ENCODE data around the gene ZNF277.

DNA sequence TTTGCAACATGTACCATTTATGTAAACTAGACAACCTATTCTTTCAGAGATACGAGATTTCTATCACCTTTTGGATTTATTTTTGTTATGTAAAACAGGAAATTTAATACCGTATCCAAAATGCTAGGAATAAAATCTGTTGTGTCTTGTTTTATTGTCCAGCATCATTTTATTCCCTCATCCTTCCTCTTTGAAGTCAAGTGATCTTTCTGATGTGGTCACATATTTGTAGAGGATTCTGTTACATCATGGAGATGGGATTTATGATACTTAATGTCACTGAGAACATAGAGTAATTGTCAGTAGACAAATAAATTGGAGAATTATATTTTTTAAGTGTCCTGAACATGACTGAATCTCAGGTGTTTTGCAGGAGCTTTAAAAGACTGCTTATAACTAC lies 64.7 kb downstream of the ZNF277 start:
- TF ChIP-seq, protein P1, sequence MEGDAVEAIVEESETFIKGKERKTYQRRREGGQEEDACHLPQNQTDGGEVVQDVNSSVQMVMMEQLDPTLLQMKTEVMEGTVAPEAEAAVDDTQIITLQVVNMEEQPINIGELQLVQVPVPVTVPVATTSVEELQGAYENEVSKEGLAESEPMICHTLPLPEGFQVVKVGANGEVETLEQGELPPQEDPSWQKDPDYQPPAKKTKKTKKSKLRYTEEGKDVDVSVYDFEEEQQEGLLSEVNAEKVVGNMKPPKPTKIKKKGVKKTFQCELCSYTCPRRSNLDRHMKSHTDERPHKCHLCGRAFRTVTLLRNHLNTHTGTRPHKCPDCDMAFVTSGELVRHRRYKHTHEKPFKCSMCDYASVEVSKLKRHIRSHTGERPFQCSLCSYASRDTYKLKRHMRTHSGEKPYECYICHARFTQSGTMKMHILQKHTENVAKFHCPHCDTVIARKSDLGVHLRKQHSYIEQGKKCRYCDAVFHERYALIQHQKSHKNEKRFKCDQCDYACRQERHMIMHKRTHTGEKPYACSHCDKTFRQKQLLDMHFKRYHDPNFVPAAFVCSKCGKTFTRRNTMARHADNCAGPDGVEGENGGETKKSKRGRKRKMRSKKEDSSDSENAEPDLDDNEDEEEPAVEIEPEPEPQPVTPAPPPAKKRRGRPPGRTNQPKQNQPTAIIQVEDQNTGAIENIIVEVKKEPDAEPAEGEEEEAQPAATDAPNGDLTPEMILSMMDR (IDR thresholded peaks at IDR 0.05), result no peak
- no peak for TF ChIP-seq POLR2AphosphoS5 (IDR thresholded peaks at IDR 0.05; ENCODE audit: insufficient read depth in 1 of 2, low read depth in 1 of 2)
- no peak for TF ChIP-seq POLR2A (IDR thresholded peaks at IDR 0.05)

Data from vagina (tissue), 2 donors.